Ascending aorta (tissue), 2 donors: Measurements from ENCODE around the gene TMEM255A. TPM values are rescaled to one million over a fixed set of nuclear protein-coding genes. Genes with fewer than 3 reads are reported as not detected.

Source experiments
- DNase-seq, 2 donors: peaks; one replicate each; pipeline ENCODE4 v3.0.0-alpha.2; 2019; ENCODE audit warnings: low spot score in 2 of 2
- H3K27ac ChIP-seq, 2 donors: fragments of 200-600 bp; sonication (generic); one replicate each; pipeline ENCODE4 v1.5.1; 2016 to 2017; ENCODE audit warnings: mild to moderate bottlenecking in 1 of 2
- H3K27me3 ChIP-seq: fragments of 200-600 bp; sonication (generic); one replicate; pipeline ENCODE4 v1.5.1; 2017
- H3K36me3 ChIP-seq, 2 donors: fragments of 200-600 bp; sonication (generic); one replicate each; pipeline ENCODE4 v1.5.1; 2016
- H3K4me1 ChIP-seq, 2 donors: fragments of 200-600 bp; sonication (generic); one replicate each; pipeline ENCODE4 v1.5.1; 2016 to 2017; ENCODE audit warnings: mild to moderate bottlenecking in 1 of 2
- H3K4me3 ChIP-seq, 2 donors: fragments of 200-600 bp; sonication (generic); one replicate each; pipeline ENCODE4 v1.5.1; 2016 to 2017; ENCODE audit warnings: mild to moderate bottlenecking in 1 of 2
- H3K9me3 ChIP-seq, 2 donors: fragments of 200-600 bp; sonication (generic); one replicate each; pipeline ENCODE4 v1.5.1; 2016
- CTCF ChIP-seq, 3 experiments: fragments of 200-600 bp in 2 of 3; fragments of 450-650 bp in 1 of 3; sonication (generic) in 2 of 3; IDR thresholded peaks; one replicate each; pipeline ENCODE4 v1.5.1; 2016 to 2019; ENCODE audit warnings: antibody characterized with exemption in 3 of 3, mild to moderate bottlenecking in 1 of 3, moderate library complexity in 1 of 3
- intact Hi-C: fragments of 100-400 bp; cut with DNase I; formaldehyde crosslinking; loops from one replicate; pipeline ENCODE4 v1.15.1; 2023
- total RNA-seq: library from RNA; depleted of rRNA; stranded (reverse); fragments of >200 nt; gene quantifications from one replicate; pipeline ENCODE4 v1.1.0, GENCODE V29; 2016

The TMEM255A gene
- total RNA-seq, 1 donor from 2014 or later: not detected

GRCh38 chrX:120286733-120287512 lies 24.3 kb downstream of the TMEM255A start:
- H3K27ac ChIP-seq: no peak overlapping the region
- intact Hi-C loops: no loop called here
- DNase-seq: no peak
- no peaks in the 10 kb centered on the region for H3K4me1 ChIP-seq
- no peak overlapping the region for H3K4me3 ChIP-seq
- no peak for TF ChIP-seq CTCF (IDR thresholded peaks at IDR 0.05)
- H3K36me3 ChIP-seq: no peaks in the 10 kb centered on the region
- no peaks in the 10 kb centered on the region for H3K9me3 ChIP-seq
- no peaks in the 10 kb centered on the region for H3K27me3 ChIP-seq

GRCh38 chrX:120282697-120283096 lies 28.6 kb downstream of the TMEM255A start:
- H3K4me3 ChIP-seq: no peak overlapping the region
- TF ChIP-seq CTCF (IDR thresholded peaks at IDR 0.05): no peak

GRCh38 chrX:120281761-120282160 lies 29.5 kb downstream of the TMEM255A start:
- no peaks in the 10 kb centered on the region for H3K27me3 ChIP-seq
- intact Hi-C loops: no loop called here
- no peak overlapping the region for H3K4me3 ChIP-seq
- no peak for TF ChIP-seq CTCF (IDR thresholded peaks at IDR 0.05)
- no peaks in the 10 kb centered on the region for H3K4me1 ChIP-seq
- DNase-seq: no peak
- H3K36me3 ChIP-seq: no peaks in the 10 kb centered on the region
- H3K27ac ChIP-seq: no peak overlapping the region
- H3K9me3 ChIP-seq: no peaks in the 10 kb centered on the region

More at GRCh38 chrX:120282697-120283096, 28.6 kb downstream of the TMEM255A start:
- intact Hi-C loops: no loop called here
- Histone ChIP-seq H3K36me3 (no peaks in the 10 kb centered on the region), H3K9me3 (no peaks in the 10 kb centered on the region), H3K4me1 (no peaks in the 10 kb centered on the region), H3K27ac (no peak overlapping the region), H3K27me3 (no peaks in the 10 kb centered on the region)
- no peak for DNase-seq

GRCh38 chrX:120281021-120281624 lies 30.1 kb downstream of the TMEM255A start:
- H3K4me3 ChIP-seq: no peak overlapping the region
- H3K27me3 ChIP-seq: no peaks in the 10 kb centered on the region
- H3K36me3 ChIP-seq: no peaks in the 10 kb centered on the region
- intact Hi-C loops: no loop called here
- no peak overlapping the region for H3K27ac ChIP-seq
- H3K4me1 ChIP-seq: no peaks in the 10 kb centered on the region
- TF ChIP-seq CTCF (IDR thresholded peaks at IDR 0.05): no peak
- no peaks in the 10 kb centered on the region for H3K9me3 ChIP-seq
- no peak for DNase-seq

GRCh38 chrX:120274958-120275357 lies 36.3 kb downstream of the TMEM255A start:
- Histone ChIP-seq H3K4me1 (no peaks in the 10 kb centered on the region), H3K4me3 (no peak overlapping the region), H3K36me3 (no peaks in the 10 kb centered on the region), H3K27me3 (no peaks in the 10 kb centered on the region), H3K27ac (no peak overlapping the region), H3K9me3 (no peaks in the 10 kb centered on the region)
- DNase-seq: no peak
- intact Hi-C loops: no loop called here
- no peak for TF ChIP-seq CTCF (IDR thresholded peaks at IDR 0.05)
